ENCODE measurements around the gene FOXL3.

Gene FOXL3

GRCh38 chr7:268991-269390 is 21.0 kb upstream of the FOXL3 start:
- Mint-ChIP-seq H3K4me1 (no peaks in the 10 kb centered on the region), H3K36me3 (peaks cover 2% of the 10 kb centered on the region), H3K9me3 (peaks cover 16% of the 10 kb centered on the region), H3K4me3 (no peak overlapping the region), H3K27ac (no peak overlapping the region), H3K27me3 (no peaks in the 10 kb centered on the region)
- no peak for ATAC-seq (ENCODE audit: low read depth)
- DNase-seq (ENCODE audit: low spot score in 2 of 2): no peak

GRCh38 chr7:269721-270120 is 20.2 kb upstream of the FOXL3 start:
- no peaks in the 10 kb centered on the region for H3K4me1 Mint-ChIP-seq
- H3K4me3 Mint-ChIP-seq: no peak overlapping the region
- H3K27ac Mint-ChIP-seq: no peak overlapping the region
- peaks cover 2% of the 10 kb centered on the region for H3K36me3 Mint-ChIP-seq
- H3K9me3 Mint-ChIP-seq: peaks cover 10% of the 10 kb centered on the region
- DNase-seq (ENCODE audit: low spot score in 2 of 2) (no peak), ATAC-seq (ENCODE audit: low read depth) (no peak)
- no peaks in the 10 kb centered on the region for H3K27me3 Mint-ChIP-seq

GRCh38 chr7:270351-270983 is 19.5 kb upstream of the FOXL3 start:
- H3K4me1 Mint-ChIP-seq: no peaks in the 10 kb centered on the region
- H3K27ac Mint-ChIP-seq: no peak overlapping the region
- no peak for ATAC-seq (ENCODE audit: low read depth)
- H3K4me3 Mint-ChIP-seq: no peak overlapping the region
- H3K27me3 Mint-ChIP-seq: no peaks in the 10 kb centered on the region
- DNase-seq (ENCODE audit: low spot score in 2 of 2): no peak
- H3K36me3 Mint-ChIP-seq: peaks cover 2% of the 10 kb centered on the region
- peaks cover 9% of the 10 kb centered on the region for H3K9me3 Mint-ChIP-seq

DNA sequence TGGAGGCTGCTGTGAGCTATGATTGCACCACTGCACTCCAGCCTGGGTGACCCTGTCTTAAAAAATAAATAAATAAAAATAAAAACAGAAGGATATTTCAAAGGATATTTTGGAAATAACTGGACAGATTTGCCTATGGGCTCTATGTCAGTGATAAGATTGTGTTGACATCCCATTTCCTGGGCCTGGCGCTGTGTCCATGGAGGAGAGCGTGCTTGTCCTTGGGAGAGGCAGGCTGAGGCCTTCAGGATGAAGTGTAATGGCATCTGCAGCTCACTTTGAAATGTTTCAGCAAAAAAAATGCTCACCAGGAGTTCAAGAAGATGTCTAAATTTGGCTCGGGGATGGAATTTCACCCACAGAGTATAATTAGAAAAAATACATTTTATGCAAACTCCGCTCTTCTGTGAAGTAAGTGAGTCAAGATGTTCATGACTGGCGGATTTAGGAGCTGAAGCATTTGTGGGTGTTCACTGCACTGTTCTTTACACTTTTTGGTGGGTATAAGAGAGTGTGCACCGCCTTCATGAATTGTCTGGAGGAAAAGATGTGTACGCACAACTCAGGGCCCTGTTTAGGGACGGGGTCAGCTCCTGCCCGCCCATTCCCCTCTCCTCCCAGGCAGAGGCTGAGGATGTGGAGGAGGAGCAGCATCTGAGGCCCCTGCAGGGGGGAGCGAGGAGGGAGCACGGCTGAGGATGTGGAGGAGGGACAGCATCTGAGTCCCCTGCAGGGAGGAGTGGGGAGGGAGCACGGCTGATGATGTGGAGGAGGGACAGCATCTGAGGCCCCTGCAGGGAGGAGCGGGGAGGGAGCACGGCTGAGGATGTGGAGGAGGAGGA is 18.5 kb upstream of the FOXL3 start:
- H3K4me1 Mint-ChIP-seq: no peaks in the 10 kb centered on the region
- H3K27ac Mint-ChIP-seq: no peak overlapping the region
- no peak overlapping the region for H3K4me3 Mint-ChIP-seq
- peaks cover 9% of the 10 kb centered on the region for H3K9me3 Mint-ChIP-seq
- DNase-seq (ENCODE audit: low spot score in 2 of 2) (no peak), ATAC-seq (ENCODE audit: low read depth) (no peak)
- no peaks in the 10 kb centered on the region for H3K27me3 Mint-ChIP-seq
- peaks cover 2% of the 10 kb centered on the region for H3K36me3 Mint-ChIP-seq

GRCh38 chr7:272108-272615 is 17.8 kb upstream of the FOXL3 start:
- no peak for DNase-seq (ENCODE audit: low spot score in 2 of 2)
- Mint-ChIP-seq H3K27ac (no peak overlapping the region), H3K27me3 (no peaks in the 10 kb centered on the region), H3K9me3 (peaks cover 9% of the 10 kb centered on the region), H3K4me3 (no peak overlapping the region), H3K4me1 (no peaks in the 10 kb centered on the region), H3K36me3 (peaks cover 2% of the 10 kb centered on the region)
- no peak for ATAC-seq (ENCODE audit: low read depth)

DNA sequence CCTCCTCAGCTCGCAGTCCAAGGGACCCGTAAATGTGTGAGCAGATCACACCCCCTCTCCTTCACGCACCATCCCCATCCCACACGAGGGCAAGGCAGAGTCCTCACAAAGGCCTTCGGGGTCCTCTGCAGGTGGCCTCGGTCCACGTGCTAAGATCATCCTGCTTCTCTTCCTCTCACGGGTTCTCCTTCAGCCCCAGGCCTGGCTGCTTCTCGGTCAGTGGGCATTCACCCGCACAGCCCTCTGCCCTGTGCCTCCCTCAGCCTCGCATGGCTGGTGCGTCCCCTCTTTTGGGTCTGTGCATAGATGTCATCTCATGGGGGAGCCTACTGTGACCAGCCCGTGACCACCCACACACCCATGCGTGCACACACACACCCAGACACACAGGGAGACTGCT is 17.3 kb upstream of the FOXL3 start:
- H3K27ac Mint-ChIP-seq: no peak overlapping the region
- ATAC-seq (ENCODE audit: low read depth) (no peak), DNase-seq (ENCODE audit: low spot score in 2 of 2) (no peak)
- no peak overlapping the region for H3K4me3 Mint-ChIP-seq
- H3K36me3 Mint-ChIP-seq: peaks cover 2% of the 10 kb centered on the region
- no peaks in the 10 kb centered on the region for H3K4me1 Mint-ChIP-seq
- peaks cover 12% of the 10 kb centered on the region for H3K9me3 Mint-ChIP-seq
- H3K27me3 Mint-ChIP-seq: no peaks in the 10 kb centered on the region

GRCh38 chr7:273327-273726 is 16.6 kb upstream of the FOXL3 start:
- DNase-seq (ENCODE audit: low spot score in 2 of 2): no peak
- Mint-ChIP-seq H3K27me3 (peaks cover 1% of the 10 kb centered on the region), H3K36me3 (peaks cover 2% of the 10 kb centered on the region), H3K9me3 (peaks cover 12% of the 10 kb centered on the region), H3K4me3 (no peak overlapping the region), H3K4me1 (no peaks in the 10 kb centered on the region), H3K27ac (no peak overlapping the region)
- ATAC-seq (ENCODE audit: low read depth): no peak

DNA sequence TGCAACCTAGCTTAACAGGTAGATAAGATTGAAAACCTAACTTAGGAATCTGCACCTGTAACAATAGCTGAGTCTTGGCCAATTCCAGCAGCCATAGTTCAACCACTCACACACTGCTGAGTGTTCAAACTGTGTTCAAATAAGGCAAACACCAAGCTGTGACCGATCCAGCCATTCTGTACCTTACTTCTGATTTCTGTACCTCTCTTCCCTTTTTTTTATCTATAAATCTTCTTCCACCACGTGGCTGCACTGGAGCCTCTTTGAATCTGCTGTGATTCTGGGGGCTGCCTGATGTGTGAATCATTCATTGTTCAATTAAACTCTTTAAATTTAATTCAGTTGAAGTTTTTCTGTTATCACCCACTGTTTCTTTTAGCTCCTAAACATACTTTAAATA is 15.7 kb upstream of the FOXL3 start:
- Mint-ChIP-seq H3K27me3 (peaks cover 1% of the 10 kb centered on the region), H3K9me3 (peaks cover 12% of the 10 kb centered on the region), H3K4me1 (no peaks in the 10 kb centered on the region)

DNA sequence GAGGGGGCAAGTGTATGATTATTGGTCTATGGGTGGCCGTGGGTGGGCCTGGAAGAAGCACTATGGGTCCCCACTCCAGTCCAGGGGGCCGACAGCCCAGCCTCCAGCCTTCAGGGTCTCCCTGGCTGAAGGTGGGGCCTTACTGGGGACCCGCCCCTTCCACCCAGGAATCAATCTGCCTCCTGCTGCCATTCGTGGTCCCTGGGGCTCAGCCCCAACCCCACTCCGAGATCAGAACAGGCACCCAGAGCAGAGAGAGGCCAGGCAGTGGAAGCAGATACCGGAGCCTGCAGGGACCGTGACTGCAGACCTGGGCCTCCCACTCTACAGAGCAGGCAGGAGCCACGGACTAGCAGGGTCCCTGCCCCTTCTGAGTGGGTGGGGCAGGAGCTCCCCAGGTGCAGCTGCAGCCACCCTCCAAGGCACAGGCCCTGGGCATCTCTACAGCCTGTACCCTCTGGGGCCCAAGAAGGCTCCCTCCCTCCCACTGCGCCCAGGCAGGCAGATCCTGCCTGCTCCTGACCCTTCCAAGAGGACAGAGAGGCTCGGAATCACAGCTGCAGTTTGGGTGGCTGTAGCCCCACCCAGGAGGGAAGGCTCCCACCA is 13.6 kb upstream of the FOXL3 start:
- H3K36me3 Mint-ChIP-seq: peaks cover 2% of the 10 kb centered on the region
- H3K27me3 Mint-ChIP-seq: peaks cover 7% of the 10 kb centered on the region
- H3K4me3 Mint-ChIP-seq: no peak overlapping the region
- DNase-seq (ENCODE audit: low spot score in 2 of 2): no peak
- no peak for ATAC-seq (ENCODE audit: low read depth)
- no peaks in the 10 kb centered on the region for H3K4me1 Mint-ChIP-seq
- H3K9me3 Mint-ChIP-seq: peaks cover 14% of the 10 kb centered on the region
- no peak overlapping the region for H3K27ac Mint-ChIP-seq

More for the DNA sequence above, 15.7 kb upstream of the FOXL3 start:
- no peak for ATAC-seq (ENCODE audit: low read depth)
- H3K27ac Mint-ChIP-seq: no peak overlapping the region
- H3K4me3 Mint-ChIP-seq: no peak overlapping the region
- DNase-seq (ENCODE audit: low spot score in 2 of 2): no peak
- peaks cover 2% of the 10 kb centered on the region for H3K36me3 Mint-ChIP-seq

DNA sequence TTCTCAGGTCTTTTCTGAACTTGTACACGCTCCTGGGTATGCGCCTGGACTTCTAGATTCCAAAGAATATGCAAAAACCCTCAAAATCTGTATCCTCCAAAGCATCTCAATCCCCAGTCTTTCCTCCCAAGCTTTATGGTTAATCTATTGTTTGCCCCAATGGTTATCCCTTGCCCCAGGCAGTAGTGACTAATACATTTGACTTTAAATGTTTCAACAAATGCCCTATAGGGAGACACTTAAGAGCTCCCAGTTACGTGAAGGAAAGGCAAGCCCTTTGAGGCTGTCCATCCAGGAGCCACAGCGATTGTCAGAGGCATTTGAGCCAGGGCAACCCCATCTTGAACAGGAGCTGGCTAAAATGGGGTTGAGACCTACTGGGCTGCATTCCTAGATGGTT is 12.7 kb upstream of the FOXL3 start:
- Mint-ChIP-seq H3K4me3 (no peak overlapping the region), H3K27me3 (peaks cover 7% of the 10 kb centered on the region), H3K36me3 (peaks cover 2% of the 10 kb centered on the region), H3K9me3 (peaks cover 16% of the 10 kb centered on the region), H3K4me1 (no peaks in the 10 kb centered on the region), H3K27ac (no peak overlapping the region)
- DNase-seq (ENCODE audit: low spot score in 2 of 2): no peak
- ATAC-seq (ENCODE audit: low read depth): no peak

- H3K36me3 Mint-ChIP-seq: no peaks in the 10 kb centered on the region
- peaks cover 12% of the 10 kb centered on the region for H3K9me3 Mint-ChIP-seq
- H3K27ac Mint-ChIP-seq: no peak overlapping the region
- peaks cover 7% of the 10 kb centered on the region for H3K27me3 Mint-ChIP-seq
- no peaks in the 10 kb centered on the region for H3K4me1 Mint-ChIP-seq
- no peak for DNase-seq (ENCODE audit: low spot score in 2 of 2)
- ATAC-seq (ENCODE audit: low read depth): no peak
- H3K4me3 Mint-ChIP-seq: no peak overlapping the region
Measured at GRCh38 chr7:278081-278480, 11.9 kb upstream of the FOXL3 start.

- Mint-ChIP-seq H3K4me3 (no peak overlapping the region), H3K36me3 (no peaks in the 10 kb centered on the region), H3K27ac (no peak overlapping the region), H3K27me3 (peaks cover 7% of the 10 kb centered on the region), H3K4me1 (no peaks in the 10 kb centered on the region), H3K9me3 (peaks cover 8% of the 10 kb centered on the region)
- ATAC-seq (ENCODE audit: low read depth) (no peak), DNase-seq (ENCODE audit: low spot score in 2 of 2) (no peak)
Measured at GRCh38 chr7:279821-280220, 10.1 kb upstream of the FOXL3 start.

DNA sequence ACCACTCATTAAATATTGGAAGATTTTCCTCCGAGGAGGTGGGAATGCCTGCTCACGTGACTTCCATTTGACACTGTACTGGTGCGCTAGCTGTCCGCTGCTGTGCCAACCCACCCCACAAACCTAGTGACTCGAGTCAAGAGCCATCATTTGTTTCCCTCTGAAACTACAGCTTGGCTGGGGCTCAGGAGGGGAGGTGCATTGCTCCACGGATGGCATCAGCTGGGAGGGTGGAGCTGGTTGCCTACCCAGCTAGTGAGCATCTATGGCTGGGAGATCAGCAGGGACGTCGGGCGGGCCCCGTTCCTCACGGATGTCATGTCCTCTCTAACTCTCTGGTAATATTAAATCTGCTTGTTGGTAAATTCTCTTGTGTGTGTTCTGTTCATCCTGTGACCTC is 9.5 kb upstream of the FOXL3 start:
- no peak overlapping the region for H3K27ac Mint-ChIP-seq
- no peaks in the 10 kb centered on the region for H3K4me1 Mint-ChIP-seq
- no peak overlapping the region for H3K4me3 Mint-ChIP-seq
- peaks cover 8% of the 10 kb centered on the region for H3K9me3 Mint-ChIP-seq
- no peaks in the 10 kb centered on the region for H3K36me3 Mint-ChIP-seq
- DNase-seq (ENCODE audit: low spot score in 2 of 2): no peak
- no peak for ATAC-seq (ENCODE audit: low read depth)
- peaks cover 8% of the 10 kb centered on the region for H3K27me3 Mint-ChIP-seq

GRCh38 chr7:281637-282036 is 8.3 kb upstream of the FOXL3 start:
- Mint-ChIP-seq H3K27ac (no peak overlapping the region), H3K27me3 (peaks cover 8% of the 10 kb centered on the region), H3K4me1 (no peaks in the 10 kb centered on the region), H3K36me3 (no peaks in the 10 kb centered on the region), H3K4me3 (no peak overlapping the region), H3K9me3 (peaks cover 8% of the 10 kb centered on the region)
- ATAC-seq (ENCODE audit: low read depth): no peak
- no peak for DNase-seq (ENCODE audit: low spot score in 2 of 2)
